Measurements from ENCODE around the gene HSH2D.
A peak's percentile ranks its signal among the peaks of the same experiment; 100 is the strongest.

The HSH2D gene

DNA sequence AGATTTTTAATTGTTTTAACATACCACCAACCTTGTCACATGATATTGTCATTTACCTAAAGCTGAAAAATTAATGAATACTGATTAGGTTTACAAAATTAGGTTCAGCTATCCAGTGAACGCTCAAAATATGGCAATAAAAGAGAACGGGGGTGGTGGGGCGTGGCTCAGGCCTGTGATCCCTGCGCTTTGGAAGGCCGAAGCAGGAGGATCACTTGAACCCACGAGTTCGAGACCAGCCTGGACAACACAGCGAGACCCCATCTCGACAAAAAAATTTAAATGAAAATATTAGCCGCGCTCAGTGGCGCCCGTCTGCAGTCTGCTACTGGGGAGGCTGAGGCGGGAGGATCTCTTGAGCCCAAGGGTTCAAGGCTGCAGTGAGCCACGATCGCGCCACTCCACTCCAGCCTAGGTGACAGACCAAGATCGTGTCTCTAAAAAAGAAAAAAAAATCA lies 41.2 kb downstream of the HSH2D start:
- no peak for DNase-seq (ENCODE audit: low read depth)
- Histone ChIP-seq H3K9ac (ENCODE audit: low read length) (peak overlapping the region; percentile 96), H3K27me3 (replicated peaks; ENCODE audit: control insufficient read depth, insufficient read depth, low read length) (no peaks in the 10 kb centered on the region), H3K36me3 (ENCODE audit: control insufficient read depth, insufficient read depth, low read length, severe bottlenecking) (peaks cover 13% of the 10 kb centered on the region), H3K9me3 (ENCODE audit: control insufficient read depth, low read length) (no peaks in the 10 kb centered on the region), H3K4me1 (ENCODE audit: control insufficient read depth, insufficient read depth, low read length) (peaks cover 32% of the 10 kb centered on the region), H3K4me3 (ENCODE audit: low read length) (peak overlapping the region; percentile 91)

DNA sequence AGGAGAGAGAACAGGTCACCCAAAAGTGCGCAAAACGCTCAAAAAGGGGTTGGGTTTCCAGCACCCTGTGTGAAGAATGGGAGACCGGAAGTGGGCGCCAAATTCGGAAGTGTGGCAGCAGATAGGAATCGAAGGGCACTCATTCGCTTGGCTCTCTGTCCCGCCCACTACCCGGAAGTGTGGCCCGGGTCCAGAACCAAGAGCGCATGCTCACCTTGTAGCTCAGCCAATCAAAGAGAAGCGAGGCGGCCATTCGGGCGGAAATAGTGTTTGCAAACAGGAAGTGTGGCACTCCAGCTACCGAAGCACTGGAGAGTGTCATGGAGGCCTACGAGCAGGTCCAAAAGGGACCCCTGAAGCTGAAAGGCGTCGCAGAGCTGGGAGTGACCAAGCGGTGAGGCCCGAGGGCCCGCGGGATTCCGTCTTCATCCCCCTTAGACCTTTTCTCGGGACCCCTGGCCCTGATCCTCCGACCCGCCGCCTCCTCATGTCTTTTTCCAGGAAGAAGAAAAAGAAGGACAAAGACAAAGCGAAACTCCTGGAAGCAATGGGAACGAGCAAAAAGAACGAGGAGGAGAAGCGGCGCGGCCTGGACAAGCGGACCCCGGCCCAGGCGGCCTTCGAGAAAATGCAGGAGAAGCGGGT lies 41.8 kb downstream of the HSH2D start, which contains the start of gene FAM32A:
Gene FAM32A, plus strand, starts transcription at position 288 of the 645 bp plus-strand sequence. Its CDS starts 33 bp downstream, at position 321.
- Histone ChIP-seq H3K9ac (ENCODE audit: low read length) (peak within 1 kb of the TSS; percentile 96), H3K36me3 (ENCODE audit: control insufficient read depth, insufficient read depth, low read length, severe bottlenecking) (peaks cover 19% of the 10 kb centered on the region), H3K4me3 (ENCODE audit: low read length) (peak within 1 kb of the TSS; percentile 91), H3K27me3 (replicated peaks; ENCODE audit: control insufficient read depth, insufficient read depth, low read length) (no peaks in the 10 kb centered on the region), H3K9me3 (ENCODE audit: control insufficient read depth, low read length) (no peaks in the 10 kb centered on the region), H3K4me1 (ENCODE audit: control insufficient read depth, insufficient read depth, low read length) (peaks cover 28% of the 10 kb centered on the region)
- peak; percentile 99 for DNase-seq (ENCODE audit: low read depth)

DNA sequence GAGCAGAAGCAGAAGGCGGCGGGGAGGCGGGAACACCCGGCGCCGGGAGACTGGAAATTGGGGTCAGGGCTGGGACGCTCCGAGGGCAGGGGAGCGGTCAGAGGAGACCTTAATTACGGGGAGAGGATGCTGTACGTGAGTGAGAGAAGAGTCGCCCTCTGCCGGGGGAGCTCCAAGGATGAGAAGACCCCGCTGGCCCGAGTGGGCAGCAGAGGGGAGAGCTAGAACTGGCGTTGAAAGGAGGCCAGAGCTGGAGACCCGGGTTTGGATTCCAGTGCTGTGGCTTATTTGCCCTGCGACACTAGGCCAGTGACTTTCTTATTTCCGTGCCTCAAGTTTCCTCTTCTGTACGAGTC lies 42.3 kb downstream of the HSH2D start:
- peak overlapping the region; percentile 91 for H3K4me3 ChIP-seq (ENCODE audit: low read length)
- peaks cover 25% of the 10 kb centered on the region for H3K4me1 ChIP-seq (ENCODE audit: control insufficient read depth, insufficient read depth, low read length)
- H3K9me3 ChIP-seq (ENCODE audit: control insufficient read depth, low read length): no peaks in the 10 kb centered on the region
- peak overlapping the region; percentile 96 for H3K9ac ChIP-seq (ENCODE audit: low read length)
- H3K36me3 ChIP-seq (ENCODE audit: control insufficient read depth, insufficient read depth, low read length, severe bottlenecking): peaks cover 24% of the 10 kb centered on the region
- no peaks in the 10 kb centered on the region for H3K27me3 ChIP-seq (replicated peaks; ENCODE audit: control insufficient read depth, insufficient read depth, low read length)
- DNase-seq (ENCODE audit: low read depth): peak; percentile 80

DNA sequence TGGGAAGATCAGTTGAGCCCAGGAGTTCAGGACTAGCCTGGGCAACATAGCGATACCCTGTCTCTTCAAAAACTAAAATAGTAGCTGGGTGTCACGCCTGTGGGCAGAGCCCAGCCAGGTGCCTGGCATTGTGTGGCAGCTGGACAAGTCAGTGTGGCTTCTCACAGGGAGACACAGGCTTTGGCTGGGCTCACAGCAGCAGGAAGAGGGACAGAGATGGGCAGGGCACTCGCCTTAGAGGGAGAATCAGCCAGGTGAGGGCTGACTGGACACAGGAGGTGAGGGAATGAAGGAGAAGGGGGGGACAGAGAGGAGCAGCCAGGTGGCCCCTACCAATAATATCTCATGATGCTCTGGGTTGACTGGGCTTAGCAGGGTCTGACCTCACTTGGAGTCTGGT lies 45.0 kb downstream of the HSH2D start:
- H3K4me1 ChIP-seq (ENCODE audit: control insufficient read depth, insufficient read depth, low read length): peaks cover 17% of the 10 kb centered on the region
- no peaks in the 10 kb centered on the region for H3K9me3 ChIP-seq (ENCODE audit: control insufficient read depth, low read length)
- H3K9ac ChIP-seq (ENCODE audit: low read length): no peak overlapping the region
- no peaks in the 10 kb centered on the region for H3K27me3 ChIP-seq (replicated peaks; ENCODE audit: control insufficient read depth, insufficient read depth, low read length)
- no peak overlapping the region for H3K4me3 ChIP-seq (ENCODE audit: low read length)
- no peak for DNase-seq (ENCODE audit: low read depth)
- peaks cover 41% of the 10 kb centered on the region for H3K36me3 ChIP-seq (ENCODE audit: control insufficient read depth, insufficient read depth, low read length, severe bottlenecking)

DNA sequence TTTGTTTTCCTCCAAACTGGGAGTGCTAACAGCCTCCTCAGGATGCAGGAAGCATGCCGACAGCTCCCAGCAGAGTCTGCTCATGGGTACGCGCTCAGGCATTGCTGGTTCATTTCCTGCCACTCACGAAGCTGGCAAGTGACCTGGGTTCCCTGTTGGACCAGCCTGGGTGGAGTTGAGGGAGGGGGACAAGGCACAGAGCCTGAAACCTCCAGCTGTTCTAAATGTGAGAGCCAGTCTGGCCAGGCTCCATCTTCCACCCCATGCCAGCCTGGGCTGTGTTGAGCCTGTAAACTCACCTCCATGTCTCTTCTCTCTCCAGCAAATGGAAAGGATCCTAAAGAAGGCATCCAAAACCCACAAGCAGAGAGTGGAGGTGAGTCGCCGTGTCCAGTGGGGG lies 46.7 kb downstream of the HSH2D start:
- Histone ChIP-seq H3K27me3 (replicated peaks; ENCODE audit: control insufficient read depth, insufficient read depth, low read length) (no peaks in the 10 kb centered on the region), H3K4me1 (ENCODE audit: control insufficient read depth, insufficient read depth, low read length) (peaks cover 13% of the 10 kb centered on the region), H3K4me3 (ENCODE audit: low read length) (no peak overlapping the region), H3K9ac (ENCODE audit: low read length) (no peak overlapping the region), H3K9me3 (ENCODE audit: control insufficient read depth, low read length) (no peaks in the 10 kb centered on the region), H3K36me3 (ENCODE audit: control insufficient read depth, insufficient read depth, low read length, severe bottlenecking) (peaks cover 46% of the 10 kb centered on the region)
- DNase-seq (ENCODE audit: low read depth): no peak

DNA sequence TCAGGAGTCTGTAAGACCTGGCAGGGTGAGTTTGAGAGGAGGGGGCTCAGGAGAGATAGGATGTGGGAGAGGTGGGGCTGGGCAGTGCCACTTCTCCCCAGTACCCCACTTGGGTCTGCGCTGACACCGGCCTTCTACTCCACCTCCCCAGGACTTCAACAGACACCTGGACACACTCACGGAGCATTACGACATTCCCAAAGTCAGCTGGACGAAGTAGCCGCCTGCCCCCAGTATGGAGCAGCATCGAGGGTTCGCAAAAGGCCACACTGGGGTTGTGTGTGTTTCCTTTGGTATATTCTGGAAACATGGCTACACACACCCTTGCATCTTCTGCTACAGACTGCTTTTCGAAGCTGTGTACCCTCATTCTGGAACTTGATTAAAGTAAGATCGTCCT lies 47.3 kb downstream of the HSH2D start:
- Histone ChIP-seq H3K4me1 (ENCODE audit: control insufficient read depth, insufficient read depth, low read length) (peaks cover 18% of the 10 kb centered on the region), H3K9ac (ENCODE audit: low read length) (no peak overlapping the region), H3K36me3 (ENCODE audit: control insufficient read depth, insufficient read depth, low read length, severe bottlenecking) (peaks cover 46% of the 10 kb centered on the region), H3K9me3 (ENCODE audit: control insufficient read depth, low read length) (no peaks in the 10 kb centered on the region), H3K27me3 (replicated peaks; ENCODE audit: control insufficient read depth, insufficient read depth, low read length) (no peaks in the 10 kb centered on the region), H3K4me3 (ENCODE audit: low read length) (no peak overlapping the region)
- no peak for DNase-seq (ENCODE audit: low read depth)

DNA sequence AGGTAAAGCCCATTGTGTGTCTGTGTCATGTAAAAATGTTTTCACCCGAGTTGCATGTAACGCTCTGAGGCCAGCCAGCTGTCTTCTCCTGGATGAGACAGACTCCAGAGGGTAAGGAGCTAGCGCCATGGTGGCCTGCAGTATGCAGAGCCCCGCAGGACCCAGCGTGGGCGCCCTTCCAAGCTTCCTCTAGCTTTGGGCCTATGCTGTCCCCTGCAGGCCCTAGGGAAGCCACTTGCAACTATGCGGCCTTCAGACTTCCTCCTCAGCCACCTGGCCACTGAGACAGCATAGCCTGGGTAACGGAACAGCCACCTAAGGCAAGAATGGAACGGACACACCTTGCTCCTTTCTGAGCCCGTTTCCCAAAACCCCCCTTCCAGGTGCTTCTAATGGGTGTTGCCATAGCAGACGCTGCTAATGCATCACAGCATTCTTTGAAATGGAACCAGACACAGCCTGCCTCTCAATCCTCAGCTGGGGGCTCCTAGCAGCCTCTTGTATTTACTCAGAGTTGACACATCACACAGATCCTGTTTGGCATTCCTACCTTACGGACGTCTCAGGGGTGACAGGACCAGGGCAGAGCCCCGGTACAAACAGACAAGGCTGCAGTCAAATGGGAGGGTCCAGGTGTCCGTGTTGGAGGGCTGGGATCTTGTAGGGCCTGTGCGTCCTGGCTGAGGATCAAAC lies 47.9 kb downstream of the HSH2D start:
- Histone ChIP-seq H3K9me3 (ENCODE audit: control insufficient read depth, low read length) (no peaks in the 10 kb centered on the region), H3K4me3 (ENCODE audit: low read length) (no peak overlapping the region), H3K9ac (ENCODE audit: low read length) (no peak overlapping the region), H3K27me3 (replicated peaks; ENCODE audit: control insufficient read depth, insufficient read depth, low read length) (no peaks in the 10 kb centered on the region), H3K4me1 (ENCODE audit: control insufficient read depth, insufficient read depth, low read length) (peaks cover 20% of the 10 kb centered on the region), H3K36me3 (ENCODE audit: control insufficient read depth, insufficient read depth, low read length, severe bottlenecking) (peaks cover 46% of the 10 kb centered on the region)
- DNase-seq (ENCODE audit: low read depth): no peak

DNA sequence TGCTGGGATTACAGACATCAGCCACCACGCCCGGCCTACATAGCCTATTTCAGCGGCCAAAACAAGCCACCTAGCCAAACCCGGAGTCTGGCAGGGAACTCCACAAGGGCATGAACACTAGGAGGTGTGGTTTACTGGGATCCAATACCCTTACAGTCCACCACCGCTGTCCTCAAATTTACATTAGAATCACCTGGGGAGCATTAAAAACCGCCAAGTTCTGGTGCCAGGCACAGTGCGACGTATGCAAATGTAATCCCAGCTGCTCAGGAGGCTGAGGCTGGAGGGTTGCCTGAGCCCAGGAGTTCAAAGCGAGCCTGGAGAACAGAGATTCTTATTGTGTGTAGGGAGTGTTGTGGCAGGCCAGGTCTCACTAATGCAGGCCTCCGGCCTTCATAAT lies 50.0 kb downstream of the HSH2D start:
- Histone ChIP-seq H3K27me3 (replicated peaks; ENCODE audit: control insufficient read depth, insufficient read depth, low read length) (no peaks in the 10 kb centered on the region), H3K36me3 (ENCODE audit: control insufficient read depth, insufficient read depth, low read length, severe bottlenecking) (peaks cover 42% of the 10 kb centered on the region), H3K4me3 (ENCODE audit: low read length) (no peak overlapping the region), H3K4me1 (ENCODE audit: control insufficient read depth, insufficient read depth, low read length) (peaks cover 24% of the 10 kb centered on the region), H3K9ac (ENCODE audit: low read length) (no peak overlapping the region), H3K9me3 (ENCODE audit: control insufficient read depth, low read length) (no peaks in the 10 kb centered on the region)
- no peak for DNase-seq (ENCODE audit: low read depth)

DNA sequence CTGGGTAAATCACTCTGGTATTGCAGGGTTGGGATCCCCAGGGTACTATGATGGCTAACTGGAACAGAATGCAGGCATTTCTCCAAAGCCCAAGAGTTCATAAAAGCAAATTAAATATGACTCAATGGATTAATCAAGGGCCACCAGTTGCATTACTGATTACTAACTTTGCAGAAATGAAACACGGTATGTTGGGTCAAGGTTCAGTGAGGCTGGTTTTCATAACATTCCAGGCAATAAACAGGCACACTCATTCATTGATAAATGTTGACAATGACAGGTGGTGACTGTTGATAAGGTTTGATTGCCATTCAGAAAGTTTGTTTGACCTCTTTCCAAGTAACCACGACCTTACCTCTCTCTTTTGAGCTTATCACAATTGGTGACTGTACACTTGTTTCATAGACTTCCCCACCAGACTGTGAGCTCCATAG lies 53.7 kb downstream of the HSH2D start:
- peak; percentile 83 for DNase-seq (ENCODE audit: low read depth)
- H3K4me3 ChIP-seq (ENCODE audit: low read length): peak overlapping the region; percentile 90

DNA sequence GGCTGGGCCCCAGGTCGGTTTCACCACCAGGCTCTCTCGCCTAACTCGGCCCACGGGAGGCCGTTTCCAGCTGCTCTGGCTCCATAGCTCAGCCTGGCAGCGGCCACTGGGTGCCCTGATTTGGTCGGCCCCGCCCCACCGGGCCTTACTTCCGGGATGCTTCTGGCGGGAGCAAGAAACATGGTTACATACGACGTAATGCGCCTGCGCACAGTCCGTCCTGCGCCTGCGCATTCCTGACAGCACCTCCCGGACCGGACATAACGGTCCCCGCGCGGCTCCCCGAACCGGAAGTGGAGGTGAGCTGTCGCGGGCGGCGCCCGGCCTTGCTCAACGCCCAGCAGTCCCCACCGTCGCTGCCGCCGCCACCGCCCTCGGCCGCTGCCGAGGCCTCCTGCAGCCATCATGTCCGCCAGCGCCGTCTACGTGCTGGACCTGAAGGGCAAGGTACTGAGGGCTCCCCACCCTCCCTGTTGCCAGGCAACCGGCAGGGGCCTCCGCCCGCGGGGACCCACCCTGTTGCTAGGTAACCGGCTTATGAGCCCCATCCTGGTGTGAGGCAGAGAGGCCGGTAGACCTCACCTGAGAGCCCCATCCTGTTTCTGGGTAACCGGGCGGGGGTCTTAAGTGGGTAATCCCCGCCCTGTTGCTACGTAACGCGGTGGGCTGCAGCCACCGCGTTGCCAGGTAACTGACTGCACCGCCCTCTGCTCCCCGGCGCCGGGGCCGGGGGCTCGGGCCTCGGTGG lies 54.3 kb downstream of the HSH2D start, which contains the start of gene AP1M1:
Gene AP1M1, plus strand, starts transcription at position 290 of the 748 bp plus-strand sequence. Its CDS starts 116 bp downstream, at position 406.
- Histone ChIP-seq H3K9ac (ENCODE audit: low read length) (peak within 1 kb of the TSS; percentile 97), H3K4me3 (ENCODE audit: low read length) (peak within 1 kb of the TSS; percentile 90), H3K4me1 (ENCODE audit: control insufficient read depth, insufficient read depth, low read length) (peaks cover 60% of the 10 kb centered on the region), H3K36me3 (ENCODE audit: control insufficient read depth, insufficient read depth, low read length, severe bottlenecking) (peaks cover 15% of the 10 kb centered on the region), H3K27me3 (replicated peaks; ENCODE audit: control insufficient read depth, insufficient read depth, low read length) (no peaks in the 10 kb centered on the region), H3K9me3 (ENCODE audit: control insufficient read depth, low read length) (no peaks in the 10 kb centered on the region)
- peak; percentile 99 for DNase-seq (ENCODE audit: low read depth)

More for the DNA sequence above, 53.7 kb downstream of the HSH2D start:
- H3K9ac ChIP-seq (ENCODE audit: low read length): peak overlapping the region; percentile 97
- H3K27me3 ChIP-seq (replicated peaks; ENCODE audit: control insufficient read depth, insufficient read depth, low read length): no peaks in the 10 kb centered on the region
- H3K9me3 ChIP-seq (ENCODE audit: control insufficient read depth, low read length): no peaks in the 10 kb centered on the region
- peaks cover 56% of the 10 kb centered on the region for H3K4me1 ChIP-seq (ENCODE audit: control insufficient read depth, insufficient read depth, low read length)
- peaks cover 15% of the 10 kb centered on the region for H3K36me3 ChIP-seq (ENCODE audit: control insufficient read depth, insufficient read depth, low read length, severe bottlenecking)

DNA sequence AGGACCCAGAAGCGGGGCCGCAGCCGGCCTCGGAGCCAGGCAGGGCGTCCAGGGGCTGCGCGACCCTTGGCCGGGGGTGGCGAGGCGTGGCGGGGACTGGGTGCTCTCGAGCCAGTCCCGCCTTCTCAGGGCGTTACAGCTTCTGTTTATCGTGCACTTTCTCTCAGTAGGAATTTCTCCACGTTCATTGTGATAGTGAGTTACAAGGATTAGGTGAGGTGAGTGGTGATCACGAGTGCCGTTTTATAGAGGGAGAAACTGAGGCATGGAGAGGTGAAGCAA lies 54.8 kb downstream of the HSH2D start:
- H3K27me3 ChIP-seq (replicated peaks; ENCODE audit: control insufficient read depth, insufficient read depth, low read length): no peaks in the 10 kb centered on the region
- peak overlapping the region; percentile 97 for H3K9ac ChIP-seq (ENCODE audit: low read length)
- H3K36me3 ChIP-seq (ENCODE audit: control insufficient read depth, insufficient read depth, low read length, severe bottlenecking): peaks cover 20% of the 10 kb centered on the region
- no peaks in the 10 kb centered on the region for H3K9me3 ChIP-seq (ENCODE audit: control insufficient read depth, low read length)
- H3K4me3 ChIP-seq (ENCODE audit: low read length): peak overlapping the region; percentile 90
- peaks cover 60% of the 10 kb centered on the region for H3K4me1 ChIP-seq (ENCODE audit: control insufficient read depth, insufficient read depth, low read length)
- DNase-seq (ENCODE audit: low read depth): no peak
